ENCODE measurements around the gene CYREN. TPM values are rescaled to one million over a fixed set of nuclear protein-coding genes. Genes with fewer than 3 reads are reported as not detected.
"Not testable (repeated sequence)": the region's sequence is repeated elsewhere in the genome, so short reads cannot be mapped to it uniquely, and the experiment has no call there.

The CYREN gene
- polyA plus RNA-seq, 3 donors, result 16.4 to 27.6 (median 26.3) TPM

DNA sequence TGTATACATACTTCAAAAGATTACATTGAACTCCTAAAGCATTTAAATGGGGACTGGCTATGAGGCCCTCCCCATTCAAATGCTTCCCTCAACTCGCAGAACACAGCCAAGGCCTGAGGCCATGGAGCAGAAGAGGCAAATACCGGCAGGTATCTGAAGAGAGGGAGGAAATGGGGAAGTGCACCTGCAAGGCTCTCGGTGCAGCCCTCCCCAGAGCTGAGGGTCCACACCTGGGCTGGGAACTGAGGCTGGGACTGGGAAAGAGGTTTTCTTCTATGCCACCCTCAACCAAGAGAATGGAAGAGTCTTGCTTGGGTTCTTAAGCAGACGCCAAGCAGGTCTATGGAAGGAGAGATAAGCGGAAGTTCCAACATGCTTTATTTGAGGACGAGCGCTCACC is 13.0 kb upstream of the CYREN start:
- 97% methylated on average over 7 of the region's 7 CpGs for WGBS, 3 donors
- no peak overlapping the region for H3K27ac ChIP-seq (ENCODE audit: low read depth, low read length)

DNA sequence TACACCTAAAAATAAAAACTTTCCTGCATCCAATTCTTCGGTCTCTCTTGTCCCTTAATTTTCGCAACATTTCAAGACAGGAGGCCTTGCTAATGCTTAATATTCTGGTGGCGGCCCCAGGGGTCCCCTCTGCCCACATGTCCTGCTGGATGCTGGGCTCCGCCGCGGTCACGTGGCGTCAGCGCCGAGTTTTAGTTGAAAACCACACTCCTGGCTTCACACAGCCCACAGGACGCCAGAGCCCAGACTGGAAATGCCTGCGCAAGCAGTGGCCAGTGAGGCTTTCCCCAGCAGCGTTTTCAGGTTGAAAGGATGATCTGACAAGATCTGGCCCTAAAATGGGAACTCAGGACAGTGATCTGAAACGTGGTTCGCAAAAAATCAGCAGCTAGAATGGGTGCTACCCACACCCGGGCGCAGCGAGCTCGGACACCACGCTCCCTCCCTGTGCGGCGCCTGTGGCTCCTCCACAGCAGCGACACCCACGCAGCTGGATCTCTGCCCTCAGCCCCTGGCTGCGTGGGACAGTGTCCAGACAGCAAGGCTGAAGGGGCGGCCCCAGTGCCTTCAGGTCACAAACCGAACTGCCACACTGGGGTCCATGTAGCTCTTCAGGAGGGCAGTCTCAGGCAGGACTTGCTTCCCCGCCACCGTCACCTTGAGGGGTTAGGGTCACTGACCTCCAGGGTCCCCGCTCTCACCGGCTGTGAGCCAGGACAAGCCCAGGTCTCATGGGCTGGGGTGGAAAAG is 11.6 kb upstream of the CYREN start:
- WGBS, 3 donors, result 98 to 99% (median 98%) methylated on average over 31 of the region's 31 CpGs
- H3K27ac ChIP-seq (ENCODE audit: low read depth, low read length), result no peak overlapping the region

DNA sequence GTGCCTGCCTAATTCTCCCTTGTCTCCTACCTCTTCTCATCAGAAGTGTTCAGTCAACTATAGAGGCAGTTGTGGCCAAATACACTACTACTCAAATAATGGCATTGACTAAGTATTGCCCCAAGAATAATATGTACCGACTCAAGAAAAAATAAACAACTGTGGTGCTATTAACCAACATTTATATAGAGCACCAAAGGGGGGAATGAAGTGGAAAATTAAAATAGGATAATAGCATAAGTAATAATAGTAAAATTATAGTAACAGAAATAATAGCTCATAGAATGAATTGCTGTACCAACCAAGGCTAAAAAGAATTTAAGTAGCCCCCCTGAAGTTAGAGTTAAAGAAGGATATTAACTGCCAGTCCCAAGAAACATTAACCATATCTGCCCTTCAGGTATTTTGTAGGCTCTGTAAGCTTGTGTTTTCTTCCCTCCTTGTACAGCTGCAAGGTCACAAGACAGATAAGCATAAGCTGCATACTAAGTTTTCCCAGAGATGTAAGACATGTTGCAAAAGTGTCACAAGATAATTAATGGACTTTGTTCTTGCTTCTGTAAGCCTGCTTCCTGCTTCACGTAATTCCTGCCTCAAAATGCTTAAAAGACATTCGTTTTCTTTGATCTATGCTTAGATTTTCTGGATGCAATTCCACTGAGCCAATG is 10.9 kb upstream of the CYREN start:
- 45 to 93% (median 91%) methylated on average over 3 of the region's 3 CpGs for WGBS, 3 donors
- no peak overlapping the region for H3K27ac ChIP-seq (ENCODE audit: low read depth, low read length)

DNA sequence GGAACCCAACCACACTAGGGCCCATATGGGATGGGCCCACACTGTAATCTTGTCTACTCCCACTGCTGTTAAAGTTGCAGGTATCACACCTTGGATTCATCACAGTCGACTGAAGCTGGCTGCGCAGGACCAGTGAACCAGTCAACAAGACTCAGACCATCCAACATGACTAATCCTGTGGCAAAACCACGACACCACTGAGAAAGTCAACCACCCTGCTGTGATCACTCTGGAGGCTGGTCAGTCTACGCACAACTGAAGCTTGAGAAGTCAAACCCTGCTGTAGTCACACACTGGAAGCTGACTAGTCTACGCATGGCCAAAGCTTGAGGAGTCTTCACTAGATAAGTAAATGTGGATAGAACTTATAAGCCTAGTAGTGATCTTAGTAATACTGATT is 9.6 kb upstream of the CYREN start:
- H3K27ac ChIP-seq (ENCODE audit: low read depth, low read length), result no peak overlapping the region
- 97 to 99% (median 97%) methylated on average over 5 of the region's 5 CpGs for WGBS, 3 donors

DNA sequence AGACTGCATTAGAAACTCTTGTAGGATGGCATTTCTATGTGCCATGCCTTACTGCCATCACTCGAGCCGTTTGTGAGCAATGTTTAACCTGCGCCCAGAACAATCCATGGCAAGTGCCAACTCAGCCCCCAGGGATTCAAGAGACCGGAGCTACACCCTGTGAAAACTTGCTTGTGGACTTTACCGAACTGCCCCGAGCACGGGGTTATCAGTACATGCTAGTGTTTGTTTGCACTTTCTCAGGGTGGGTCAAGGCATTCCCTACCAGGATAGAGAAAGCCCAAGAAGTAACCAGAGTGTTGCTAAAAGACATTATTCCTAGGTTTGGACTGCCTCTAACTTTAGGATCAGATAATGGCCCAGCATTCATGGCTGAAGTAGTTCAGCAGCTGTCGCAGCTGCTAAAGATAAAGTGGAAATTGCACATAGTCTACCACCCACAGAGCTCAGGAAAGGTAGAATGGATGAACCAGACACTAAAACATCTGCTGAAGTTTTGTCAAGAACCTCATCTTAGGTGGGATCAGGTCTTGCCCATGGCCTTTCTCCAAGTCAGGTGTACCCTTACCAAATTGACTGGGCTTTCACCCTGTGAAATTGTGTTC is 8.9 kb upstream of the CYREN start:
- no peak overlapping the region for H3K27ac ChIP-seq (ENCODE audit: low read depth, low read length)

DNA sequence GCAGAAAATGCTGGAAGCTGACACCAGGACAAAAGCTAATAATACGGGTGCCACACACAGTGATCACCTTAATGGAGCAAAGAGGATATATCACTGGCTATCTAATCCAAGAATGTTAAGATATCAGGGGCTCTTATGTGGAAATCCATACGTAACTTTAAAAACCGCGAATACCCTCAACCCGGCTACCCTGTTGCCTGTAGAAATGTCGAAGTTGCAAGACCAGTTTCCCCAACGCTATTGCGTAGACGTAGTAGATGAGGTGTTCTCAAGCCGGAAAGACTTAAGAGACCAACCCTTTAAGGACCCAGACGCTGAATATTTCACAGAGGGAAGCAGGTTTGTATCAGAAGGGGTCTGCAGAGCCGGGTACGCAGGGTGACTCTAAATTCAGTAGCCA is 7.9 kb upstream of the CYREN start:
- H3K27ac ChIP-seq (ENCODE audit: low read depth, low read length), result no peak overlapping the region
- 84 to 90% (median 88%) methylated on average over 13 of the region's 13 CpGs for WGBS, 3 donors

More for the DNA sequence above, 8.9 kb upstream of the CYREN start:
- WGBS, 3 donors, result 49 to 96% (median 92%) methylated on average over 8 of the region's 8 CpGs

DNA sequence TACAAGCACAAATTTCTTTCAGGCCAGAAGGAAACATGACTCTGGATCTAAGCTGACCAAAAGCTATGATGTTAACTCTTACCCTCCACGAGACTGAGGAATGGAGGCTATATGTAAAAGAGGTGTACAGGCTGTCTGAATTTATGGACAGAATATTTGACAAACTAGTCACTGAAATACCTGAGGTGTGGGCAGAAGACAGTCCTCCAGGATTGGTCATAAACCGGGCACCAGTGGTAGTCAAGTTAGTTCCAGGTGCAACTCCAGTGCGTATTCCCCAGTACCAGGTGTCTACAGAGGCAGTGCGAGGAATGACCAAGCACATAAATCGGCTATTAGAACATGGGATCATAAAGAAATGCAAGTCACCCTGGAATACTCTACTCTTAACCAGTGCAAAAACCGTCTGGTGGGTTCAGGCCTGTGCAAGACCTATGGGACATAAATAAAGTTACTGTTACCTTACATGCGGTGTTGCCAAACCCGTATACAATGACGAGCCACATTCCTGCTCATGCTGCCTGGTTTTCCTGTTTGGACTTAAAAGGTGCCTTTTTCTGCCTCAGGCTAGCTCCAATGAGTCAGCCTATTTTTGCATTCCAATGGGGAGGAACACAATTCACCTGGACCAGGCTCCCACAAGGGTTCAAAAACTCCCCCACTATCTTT is 6.7 kb upstream of the CYREN start:
- WGBS, 3 donors, result 94 to 96% (median 94%) methylated on average over 9 of the region's 9 CpGs
- H3K27ac ChIP-seq (ENCODE audit: low read depth, low read length), result no peak overlapping the region

DNA sequence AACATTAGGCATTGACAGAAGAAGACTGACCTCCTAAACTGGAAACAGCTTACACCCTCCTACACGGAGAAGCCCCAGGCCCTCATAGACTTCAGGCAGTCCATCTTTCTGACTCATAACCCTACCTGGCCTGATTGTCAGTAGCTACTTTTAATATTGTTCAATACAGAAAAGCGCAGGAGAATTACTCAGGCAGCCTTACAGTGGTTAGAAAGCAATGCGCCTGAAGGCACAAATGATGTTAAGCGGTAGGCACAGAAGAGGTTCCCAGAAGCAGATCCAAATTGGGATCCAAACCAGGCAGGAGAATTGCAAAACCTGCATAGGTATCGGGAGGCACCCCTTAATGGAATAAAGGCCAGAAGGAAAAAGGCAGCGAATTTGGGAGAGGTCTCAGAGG is 5.4 kb upstream of the CYREN start:
- WGBS, 3 donors, result 89 to 94% (median 93%) methylated on average over 6 of the region's 6 CpGs
- H3K27ac ChIP-seq (ENCODE audit: low read depth, low read length), result no peak overlapping the region

DNA sequence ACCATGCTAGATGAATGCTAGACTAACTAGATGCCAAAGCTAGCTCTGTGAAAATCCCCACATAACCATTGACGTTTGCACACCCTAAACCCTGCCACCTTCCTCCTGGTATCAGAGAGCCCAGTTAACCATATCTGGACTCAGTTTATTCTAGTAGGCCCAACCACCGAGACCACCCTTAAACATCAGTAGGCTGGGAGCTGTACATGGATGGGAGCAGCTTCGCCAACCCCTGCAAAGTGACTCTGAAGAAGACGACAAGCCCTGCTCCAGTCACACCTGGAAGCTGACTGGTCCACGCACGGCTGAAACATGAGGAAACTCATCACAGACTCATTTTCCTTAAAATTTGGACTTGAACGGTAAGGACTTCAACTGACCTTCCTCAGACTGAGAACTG is 4.4 kb upstream of the CYREN start:
- no peak overlapping the region for H3K27ac ChIP-seq (ENCODE audit: low read depth, low read length)

DNA sequence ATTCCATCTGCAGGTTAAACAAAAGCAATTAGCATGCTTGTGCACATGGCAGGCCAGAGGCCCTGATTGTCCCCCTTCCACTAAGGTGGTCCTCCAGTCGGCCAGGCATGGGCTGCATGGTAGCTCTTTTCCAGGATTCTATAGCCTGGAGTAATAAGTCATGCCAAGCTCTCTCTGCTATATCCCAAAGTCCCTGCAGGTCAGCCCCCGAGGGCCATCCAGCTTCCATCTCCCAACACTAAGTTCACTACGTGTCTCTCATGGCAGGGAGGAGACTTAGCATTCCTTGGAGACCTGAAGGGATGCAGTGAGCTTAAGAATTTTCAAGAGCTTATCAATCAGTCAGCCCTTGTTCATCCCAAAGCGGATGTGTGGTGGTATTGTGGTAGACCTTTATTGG is 3.4 kb upstream of the CYREN start:
- not testable (repeated sequence) for H3K27ac ChIP-seq (ENCODE audit: low read depth, low read length)
- WGBS, 3 donors, result 78 to 88% (median 85%) methylated on average over 4 of the region's 4 CpGs

More for the DNA sequence above, 4.4 kb upstream of the CYREN start:
- WGBS, 3 donors, result 94 to 95% (median 94%) methylated on average over 7 of the region's 7 CpGs

DNA sequence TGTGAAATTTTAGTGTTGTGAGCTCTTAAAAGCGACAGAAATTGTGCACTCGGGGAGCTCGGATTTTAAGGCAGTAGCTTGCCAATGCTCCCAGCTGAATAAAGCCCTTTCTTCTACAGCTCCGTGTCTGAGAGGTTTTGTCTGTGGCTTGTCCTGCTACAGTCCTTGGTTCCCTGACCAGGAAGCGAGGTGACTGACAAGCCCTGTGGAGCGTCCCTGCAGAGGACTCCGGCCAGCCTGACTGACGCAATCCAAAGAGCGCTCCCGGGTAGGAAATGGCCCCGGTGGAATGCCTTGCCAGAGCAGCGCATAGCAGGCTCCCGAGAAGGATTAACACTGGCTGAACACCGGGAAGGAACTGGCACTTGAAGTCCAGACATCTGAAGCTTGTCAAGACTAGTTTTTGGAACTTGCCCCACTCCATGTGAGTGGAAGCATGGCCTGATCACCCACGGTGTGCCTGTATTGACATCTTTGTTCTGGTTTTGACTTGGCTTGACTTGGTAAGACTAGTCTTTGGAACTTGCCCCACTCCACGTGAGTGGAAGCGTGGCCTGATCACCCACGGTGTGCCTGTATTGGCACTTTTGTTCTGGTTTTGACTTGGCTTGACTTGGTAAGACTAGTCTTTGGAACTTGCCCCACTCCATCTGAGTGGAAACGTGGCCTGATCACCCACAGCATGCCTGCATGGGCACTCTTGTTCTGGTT is 1.2 kb upstream of the CYREN start:
- not testable (repeated sequence) for H3K27ac ChIP-seq (ENCODE audit: low read depth, low read length)
- WGBS, 3 donors, result 57 to 73% (median 65%) methylated on average over 19 of the region's 19 CpGs

DNA sequence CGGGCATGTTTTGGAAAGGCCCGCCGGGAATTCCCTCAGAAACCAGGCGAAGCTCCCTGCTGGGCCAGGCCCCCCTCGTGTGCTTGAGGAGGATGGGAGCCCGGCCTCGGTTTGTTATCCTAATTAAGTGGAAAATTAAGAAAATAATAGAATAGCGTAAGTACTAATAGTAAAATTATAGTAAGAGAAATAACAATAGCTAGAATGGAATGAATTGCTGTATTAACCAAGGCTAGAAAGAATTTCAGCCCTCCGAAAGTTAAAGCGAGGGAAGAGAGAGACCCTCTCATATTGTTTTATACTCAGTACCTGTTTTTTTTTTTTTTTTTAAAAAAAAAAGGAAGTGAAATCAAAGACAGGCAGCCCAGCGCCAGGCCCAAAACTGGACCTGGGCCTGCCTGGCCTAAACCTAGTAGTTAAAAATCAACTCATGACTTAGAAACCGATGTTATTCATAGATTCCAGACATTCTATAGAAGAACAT is 533 bp upstream of the CYREN start:
- H3K27ac ChIP-seq (ENCODE audit: low read depth, low read length), result peak overlapping the region; percentile 60
- whole genome bisulfite sequencing, 3 donors, result 15 to 23% (median 21%) methylated on average over 12 of the region's 12 CpGs

DNA sequence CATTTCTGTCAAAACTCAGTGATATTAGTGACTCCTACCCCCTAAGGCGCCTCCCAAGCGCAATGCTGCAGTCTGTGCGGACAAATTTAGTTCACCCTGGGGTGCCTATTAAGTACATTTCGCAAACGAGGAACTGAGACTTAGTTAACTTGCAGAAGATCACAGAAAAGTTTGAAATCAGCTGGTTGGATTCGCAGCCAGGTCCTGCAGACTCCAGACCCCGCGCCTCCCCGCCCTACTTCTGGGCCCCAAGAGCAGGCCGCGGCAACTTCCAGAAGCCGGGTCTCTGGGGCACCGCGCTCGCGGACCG is 588 bp downstream of the CYREN start:
- peak overlapping the region; percentile 60 for H3K27ac ChIP-seq (ENCODE audit: low read depth, low read length)
- 0 to 3% (median 2%) methylated on average over 17 of the region's 17 CpGs for WGBS, 3 donors

DNA sequence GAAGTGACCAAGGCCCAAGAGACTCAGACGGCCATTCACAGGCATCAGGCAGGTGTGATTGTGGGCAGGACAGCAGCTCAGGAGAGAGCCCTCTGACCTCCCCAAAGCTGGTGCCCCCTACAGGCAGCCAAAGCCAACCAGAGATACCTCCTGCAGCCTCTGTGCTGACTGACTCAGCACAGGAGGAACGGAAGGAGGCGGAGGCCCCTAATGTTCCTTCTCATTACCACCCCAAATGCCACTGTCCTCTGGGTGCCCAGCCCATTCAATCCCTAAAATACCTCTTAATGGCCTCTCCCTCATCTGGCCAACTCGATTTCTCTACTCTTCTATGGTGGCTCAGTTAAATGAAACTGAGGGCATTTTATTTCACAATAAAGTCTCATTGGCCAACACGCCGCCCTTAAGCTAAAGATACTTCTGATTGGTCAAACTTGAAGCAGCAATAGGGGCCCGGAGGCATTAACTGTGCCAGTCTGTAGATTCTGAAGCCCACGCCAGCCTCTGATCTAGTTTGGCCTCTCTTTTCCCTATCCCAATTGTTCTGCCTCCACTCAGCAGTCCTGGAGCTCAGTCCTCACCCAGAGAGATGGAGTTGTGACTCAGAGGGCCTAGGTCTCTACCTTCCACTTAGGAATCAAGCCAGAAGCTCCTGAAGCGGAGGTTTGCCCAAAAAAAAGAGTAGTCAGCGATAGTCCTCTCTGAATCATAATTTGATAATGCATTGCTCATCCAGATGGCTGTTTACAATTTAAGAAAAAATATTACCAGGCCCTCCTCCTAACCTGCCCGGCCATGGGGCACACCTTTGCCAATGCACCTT is 1.2 kb downstream of the CYREN start:
- 40 to 52% (median 44%) methylated on average over 11 of the region's 11 CpGs for WGBS, 3 donors
- no peak overlapping the region for H3K27ac ChIP-seq (ENCODE audit: low read depth, low read length)

DNA sequence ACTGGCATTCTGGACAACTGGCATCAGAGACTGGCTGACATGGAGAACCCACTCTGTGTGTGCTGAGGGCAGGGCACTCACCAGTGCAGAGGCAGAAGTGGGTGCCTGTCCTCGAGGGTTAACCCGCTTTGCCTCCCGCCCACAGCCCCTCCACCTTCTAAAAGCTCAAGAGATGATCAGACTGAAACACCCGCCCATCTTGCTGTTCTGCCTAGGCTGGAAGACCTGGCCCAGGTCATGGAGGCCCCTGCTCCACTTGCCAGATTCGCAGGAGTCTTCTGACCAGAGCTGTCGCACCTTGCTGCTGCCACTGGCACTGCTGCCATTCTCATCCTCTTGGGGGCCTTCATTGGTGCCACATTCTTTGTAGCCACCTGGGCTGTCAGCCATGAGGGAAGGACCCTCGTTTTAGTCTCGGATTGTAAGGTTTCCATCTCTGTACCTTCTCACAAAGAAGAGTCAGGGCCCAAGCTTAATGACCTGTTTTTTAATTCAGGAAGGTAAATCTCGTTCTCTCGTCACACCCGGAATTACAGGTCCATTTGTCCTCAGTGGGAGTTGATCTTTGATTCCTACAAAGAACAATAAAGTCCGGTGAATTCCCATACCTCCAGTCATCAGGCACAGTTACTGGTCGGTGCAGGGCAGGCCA is 1.9 kb downstream of the CYREN start:
- WGBS, 3 donors, result 89 to 95% (median 89%) methylated on average over 13 of the region's 13 CpGs
- H3K27ac ChIP-seq (ENCODE audit: low read depth, low read length), result no peak overlapping the region

DNA sequence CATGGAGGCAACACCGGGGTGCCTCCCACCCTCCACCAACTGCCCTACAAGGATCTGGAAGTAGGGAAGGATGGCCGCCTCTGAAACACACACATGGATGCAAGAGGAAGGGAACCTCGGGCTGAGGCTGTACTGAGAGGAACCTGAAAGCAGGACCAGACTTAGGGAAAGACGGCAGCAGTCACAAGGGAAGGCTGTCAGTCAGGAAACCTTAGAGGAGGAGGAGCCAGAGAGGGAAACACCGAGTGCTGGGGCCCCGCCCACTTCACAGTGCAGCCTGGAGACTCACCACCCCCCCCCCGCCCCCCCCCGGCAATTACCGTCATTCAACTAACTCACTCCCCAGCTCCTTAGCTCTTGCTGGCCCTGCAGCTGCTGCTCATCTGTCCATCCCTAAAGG is 2.5 kb downstream of the CYREN start:
- 48 to 65% (median 52%) methylated on average over 7 to 8 of the region's 9 CpGs for WGBS, 3 donors
- H3K27ac ChIP-seq (ENCODE audit: low read depth, low read length), result no peak overlapping the region

DNA sequence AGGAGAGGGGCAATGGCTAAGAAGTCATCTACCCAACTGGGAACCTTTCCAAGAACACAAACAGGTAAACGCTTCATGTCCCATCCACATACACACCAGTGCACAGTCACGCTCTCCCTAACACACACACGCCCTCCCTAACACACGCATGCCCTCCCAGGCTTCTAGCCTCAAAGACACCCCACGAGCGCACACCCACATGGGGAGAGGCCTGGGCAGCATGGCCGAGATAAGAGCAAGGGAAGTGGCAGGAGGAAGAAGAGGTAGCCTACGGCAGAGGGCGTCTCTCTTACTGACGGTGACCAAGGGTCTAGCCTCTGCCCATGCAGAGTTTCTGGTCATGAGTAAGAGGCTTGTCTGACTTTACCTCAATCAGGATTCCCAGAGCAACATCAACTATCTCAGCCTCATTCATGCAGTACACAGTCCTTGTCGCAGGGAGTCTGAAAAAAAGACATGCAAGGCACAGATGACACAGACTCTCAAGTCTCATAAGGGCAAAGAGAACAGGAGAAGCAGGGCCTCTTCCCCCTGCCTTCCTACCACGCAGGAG is 3.1 kb downstream of the CYREN start:
- H3K27ac ChIP-seq (ENCODE audit: low read depth, low read length), result no peak overlapping the region
- WGBS, 3 donors, result 66 to 82% (median 66%) methylated on average over 11 to 12 of the region's 12 CpGs
